HPDE6-E6E7 (cell line): ENCODE data around the gene C12orf57.
A peak's percentile ranks its signal among the peaks of the same experiment; 100 is the strongest.
"Not testable (repeated sequence)": the region's sequence is repeated elsewhere in the genome, so short reads cannot be mapped to it uniquely, and the experiment has no call there.

Experiments used
- DNase-seq: peaks from one replicate; pipeline ENCODE4 v3.0.0; 2011; ENCODE audit warnings: missing footprints; ENCODE audit errors: extremely low spot score

The C12orf57 gene

GRCh38 chr12:6943722-6944380, at the start of gene C12orf57, which contains the start of gene RNU7-1:
C12orf57 (plus strand) TSS chr12:6944022; CDS start chr12:6944122, 100 bp downstream.
RNU7-1 (plus strand) TSS chr12:6943816.
- no peak for DNase-seq

GRCh38 chr12:6894321-6894720, 49.5 kb upstream of the C12orf57 start:
- no peak for DNase-seq

GRCh38 chr12:6896846-6897435, 46.9 kb upstream of the C12orf57 start:
- no peak for DNase-seq

- no peak for DNase-seq
These were observed 44.4 kb upstream of the C12orf57 start for GRCh38 chr12:6899427-6899826.

GRCh38 chr12:6899837-6900519, 43.8 kb upstream of the C12orf57 start:
- no peak for DNase-seq

- no peak for DNase-seq
These were observed 41.4 kb upstream of the C12orf57 start for GRCh38 chr12:6902448-6902847.

GRCh38 chr12:6903722-6904121, 40.1 kb upstream of the C12orf57 start:
- no peak for DNase-seq

GRCh38 chr12:6904280-6905276, 39.2 kb upstream of the C12orf57 start, which contains the start of gene LRRC23:
LRRC23 (plus strand) TSS chr12:6904822; CDS start chr12:6905634, 812 bp downstream.
- DNase-seq = peak; percentile 97

GRCh38 chr12:6905414-6906040, 38.3 kb upstream of the C12orf57 start:
- DNase-seq = no peak

- DNase-seq = not testable (repeated sequence)
These were observed 35.7 kb upstream of the C12orf57 start for GRCh38 chr12:6908141-6908540.

- no peak for DNase-seq
These were observed 34.2 kb upstream of the C12orf57 start for GRCh38 chr12:6909421-6910145.

- DNase-seq = no peak
These were observed 31.5 kb upstream of the C12orf57 start for GRCh38 chr12:6912164-6912935.

GRCh38 chr12:6914246-6914946, 29.4 kb upstream of the C12orf57 start, which contains the start of gene ENO2:
ENO2 (plus strand) TSS chr12:6914580; CDS start chr12:6915833, 1,253 bp downstream.
- DNase-seq = no peak

GRCh38 chr12:6914947-6915788, 28.7 kb upstream of the C12orf57 start:
- no peak for DNase-seq

GRCh38 chr12:6915789-6916285, 28.0 kb upstream of the C12orf57 start:
- DNase-seq = no peak

GRCh38 chr12:6916426-6917200, 27.2 kb upstream of the C12orf57 start:
- no peak for DNase-seq
